HG02571 (cell line): ENCODE data around the gene LYST.
"Not testable (repeated sequence)": the region's sequence is repeated elsewhere in the genome, so short reads cannot be mapped to it uniquely, and the experiment has no call there.

Source experiments
- ATAC-seq: cut with Tn5 transposase; IDR thresholded peaks from one replicate; pipeline ENCODE4 v1.9.1; 2021; ENCODE audit warnings: mild to moderate bottlenecking, moderate library complexity; ENCODE audit not compliant: unreplicated experiment

The LYST gene

DNA sequence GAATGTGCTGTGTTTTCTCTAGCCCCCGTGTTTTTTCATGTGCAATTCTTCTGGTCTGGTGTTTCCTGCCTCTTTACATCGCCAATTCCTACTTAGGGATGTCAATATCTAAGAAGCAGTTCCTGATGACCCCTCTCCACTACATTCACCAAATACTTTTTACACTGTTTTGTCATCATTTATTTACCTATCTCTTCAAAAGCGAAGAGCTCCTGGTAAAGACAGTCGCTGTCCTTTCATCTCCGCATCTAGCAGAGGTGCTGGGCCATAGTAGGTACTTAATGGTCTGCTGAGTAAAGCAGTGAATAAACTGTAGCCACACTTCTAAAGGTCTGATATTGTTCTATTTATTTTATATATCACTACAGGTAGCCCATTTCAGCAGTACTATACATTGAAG is 43.0 kb downstream of the LYST start:
- no peak for ATAC-seq

DNA sequence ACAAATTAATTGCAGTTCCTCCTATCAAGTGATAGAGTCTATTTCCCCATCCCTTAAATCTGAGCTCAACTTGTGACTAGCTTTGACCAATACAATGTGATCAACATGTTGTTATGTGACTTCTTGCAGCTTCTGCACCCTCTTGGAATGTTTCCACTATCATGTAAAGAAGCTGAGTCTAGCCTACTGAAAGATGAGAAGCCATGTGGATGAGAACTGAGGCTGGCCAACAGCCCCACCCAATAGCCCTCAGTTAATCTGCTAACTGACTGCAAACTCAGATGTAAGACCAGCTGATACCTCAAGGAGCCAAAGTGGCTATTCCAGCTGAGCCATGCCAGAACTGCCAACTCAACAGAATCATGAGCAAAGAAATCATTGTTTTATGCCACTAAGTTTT is 44.0 kb downstream of the LYST start:
- ATAC-seq, result no peak

DNA sequence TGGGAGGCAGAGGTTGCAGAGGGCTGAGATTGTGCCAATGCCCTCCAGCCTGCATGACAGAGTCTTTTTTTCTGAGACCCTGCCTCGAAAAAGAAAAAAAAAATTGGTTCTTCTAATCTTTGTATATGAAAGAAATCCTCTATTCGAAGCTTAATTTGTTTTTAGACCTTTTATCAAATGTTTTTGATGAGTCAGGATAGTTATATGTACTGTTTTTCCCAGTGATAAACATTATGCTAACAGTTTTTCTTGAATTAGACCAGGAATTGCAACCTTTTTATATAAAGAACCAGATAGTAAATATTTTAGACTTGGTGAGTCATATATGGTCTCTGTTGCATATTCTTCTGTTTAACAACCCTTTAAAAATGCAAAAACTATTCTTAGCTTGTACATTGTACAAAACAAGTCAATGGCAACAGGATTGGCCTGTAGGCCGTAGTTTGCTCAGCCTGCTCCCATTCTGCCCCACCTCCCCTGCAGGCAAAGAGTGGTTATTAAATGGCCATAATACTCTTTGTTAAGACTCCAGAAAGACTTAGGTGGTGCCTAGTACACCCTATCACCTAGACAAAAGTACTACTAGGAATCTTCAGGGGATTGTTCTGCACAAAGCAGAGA is 45.2 kb downstream of the LYST start:
- no peak for ATAC-seq

- no peak for ATAC-seq
These were observed 46.6 kb downstream of the LYST start for GRCh38 chr1:235820061-235820460.

DNA sequence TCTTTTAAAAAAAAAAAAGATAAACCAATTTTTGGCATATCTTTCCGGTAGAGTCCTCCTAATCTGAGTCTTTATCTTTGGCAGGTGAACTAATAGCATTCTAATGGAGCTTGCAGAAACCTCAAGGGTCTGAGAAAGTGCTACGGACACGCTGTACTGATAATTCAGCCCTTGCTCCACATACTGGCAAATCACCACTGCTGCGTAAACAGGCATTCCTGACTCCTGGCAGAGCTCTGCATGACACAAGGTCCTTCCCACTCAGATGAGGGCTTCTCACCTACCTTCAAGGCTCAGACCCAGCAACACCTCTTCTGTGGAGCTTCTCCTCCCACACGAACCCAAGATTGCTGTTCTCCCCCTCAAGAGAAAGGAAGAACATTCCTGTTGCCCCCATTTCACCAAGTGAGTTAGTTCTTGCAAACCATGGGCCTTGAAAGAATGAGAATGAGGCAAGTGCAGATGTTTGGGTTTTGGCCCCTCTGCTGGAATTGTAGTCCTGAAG is 48.0 kb downstream of the LYST start:
- no peak for ATAC-seq

DNA sequence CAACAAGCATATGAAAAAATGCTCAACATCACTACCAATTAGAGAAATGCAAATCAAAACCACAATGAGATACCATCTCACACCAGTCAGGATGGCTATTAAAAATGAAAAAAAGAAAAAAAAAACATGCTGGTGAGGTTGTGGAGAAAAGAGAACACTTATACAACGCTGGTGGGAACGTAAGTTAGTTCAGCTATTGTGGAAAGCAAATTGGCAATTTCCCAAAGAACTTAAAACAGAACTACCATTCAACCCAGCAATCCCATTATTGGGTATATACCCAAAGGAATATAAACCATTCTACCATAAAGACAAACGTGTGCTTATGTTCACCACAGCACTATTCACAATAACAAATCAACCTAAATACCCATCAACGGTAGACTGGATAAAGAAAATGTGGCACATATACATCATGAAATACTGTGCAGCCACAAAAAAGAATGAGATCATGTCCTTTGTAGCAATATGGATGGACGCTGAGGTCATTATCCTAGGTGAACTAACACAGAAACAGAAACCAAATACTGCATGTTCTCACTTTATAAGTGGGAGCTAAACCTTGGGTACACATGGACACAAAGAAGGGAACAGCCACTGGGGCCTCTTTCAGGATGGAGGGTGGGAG is 49.5 kb downstream of the LYST start:
- no peak for ATAC-seq

GRCh38 chr1:235809688-235810397 is 56.9 kb downstream of the LYST start:
- no peak for ATAC-seq

DNA sequence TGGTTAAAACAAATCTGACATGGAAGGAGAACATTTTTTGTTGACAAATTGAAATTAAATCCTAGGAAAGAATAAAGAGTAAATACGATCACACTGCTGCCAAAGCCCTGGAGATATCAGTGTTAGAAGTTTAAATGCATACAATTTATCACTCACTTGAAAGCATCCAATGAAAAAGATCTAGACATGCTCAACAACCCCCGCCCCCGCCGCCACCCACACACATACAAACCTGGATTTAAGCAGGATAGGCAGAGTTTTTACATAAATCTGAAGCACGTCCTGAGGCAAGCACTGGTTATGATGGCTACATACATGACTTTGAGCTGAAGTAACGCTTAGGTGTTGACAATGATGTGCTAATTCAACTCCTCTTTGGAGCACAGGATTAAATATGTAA is 58.5 kb downstream of the LYST start:
- ATAC-seq, result no peak

- ATAC-seq, result no peak
These were observed 60.6 kb downstream of the LYST start for GRCh38 chr1:235806123-235806522.

DNA sequence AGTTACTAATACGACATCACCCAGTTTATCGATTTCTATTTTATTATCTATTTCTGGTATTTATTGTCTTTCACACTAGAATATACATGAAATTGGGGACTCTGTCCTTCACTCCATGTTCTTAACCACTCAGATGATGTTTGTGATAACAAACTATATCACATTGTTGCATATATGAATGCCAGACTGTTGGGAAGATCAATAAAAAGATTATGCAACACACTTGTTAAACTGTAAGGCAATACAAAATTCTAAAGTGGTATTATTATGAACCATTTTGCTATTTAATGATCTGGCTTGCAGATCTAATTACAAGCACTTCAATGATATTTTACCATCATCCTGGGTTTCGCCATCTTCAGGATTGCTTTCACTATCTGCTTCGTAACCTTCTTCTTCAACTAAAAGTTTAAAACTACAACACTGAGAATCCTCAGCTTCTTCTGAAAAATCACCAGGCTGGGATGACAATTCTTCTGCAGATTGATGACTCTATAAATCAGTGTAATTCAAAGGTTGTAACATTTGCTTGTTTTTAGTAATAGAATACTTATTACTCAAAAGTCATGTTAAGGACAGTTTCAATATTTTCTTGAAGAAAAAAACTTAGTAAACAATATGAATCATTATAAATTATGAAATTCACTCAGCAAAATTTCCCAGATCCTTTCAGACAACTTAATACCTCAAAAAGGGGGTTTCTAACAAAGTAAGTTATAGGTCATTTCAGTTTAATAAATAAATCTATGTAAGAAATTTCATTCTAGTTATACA is 63.9 kb downstream of the LYST start:
- ATAC-seq, result no peak

DNA sequence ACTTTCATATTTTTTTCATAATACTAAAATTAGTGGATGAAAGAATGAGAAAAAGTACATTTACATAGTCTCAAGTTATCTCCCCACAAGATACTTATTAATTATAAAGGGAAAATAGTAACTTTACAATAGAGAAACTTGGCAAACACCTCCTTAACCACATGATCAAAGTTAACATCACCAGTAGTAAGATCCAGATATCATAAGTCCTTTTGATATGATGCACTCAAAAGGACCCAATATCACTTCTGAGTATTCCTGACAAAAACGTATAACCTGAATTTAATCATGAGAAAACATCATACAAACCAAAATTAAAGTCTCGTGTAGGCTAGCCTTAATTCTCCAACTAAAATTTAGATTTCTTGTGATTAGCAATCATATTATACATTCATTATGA is 67.4 kb downstream of the LYST start:
- ATAC-seq, result no peak

DNA sequence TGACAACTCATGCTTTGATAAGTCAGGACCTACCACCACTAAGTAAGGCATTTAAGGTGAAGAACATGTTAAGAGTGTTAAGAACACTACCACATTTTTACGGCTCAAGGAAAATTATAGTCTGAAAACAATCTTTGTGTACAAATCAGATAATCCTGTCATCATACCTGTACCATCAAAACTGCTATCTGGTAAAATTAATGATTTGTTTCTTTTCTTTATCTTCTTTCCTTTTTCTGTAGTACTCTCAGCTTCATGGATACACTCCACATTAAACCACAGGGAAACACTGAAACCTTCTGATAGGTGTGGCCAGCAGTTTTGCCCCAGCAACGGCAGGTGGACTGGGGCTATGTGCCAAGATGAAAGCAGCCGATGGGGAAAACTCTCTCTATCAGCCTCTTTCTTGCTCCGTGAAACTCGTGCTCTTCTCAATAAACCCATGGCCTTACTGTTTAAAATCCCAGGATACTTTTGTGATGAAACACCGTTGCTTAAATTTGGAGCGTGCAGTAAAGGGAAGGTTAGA is 75.1 kb downstream of the LYST start:
- no peak for ATAC-seq

DNA sequence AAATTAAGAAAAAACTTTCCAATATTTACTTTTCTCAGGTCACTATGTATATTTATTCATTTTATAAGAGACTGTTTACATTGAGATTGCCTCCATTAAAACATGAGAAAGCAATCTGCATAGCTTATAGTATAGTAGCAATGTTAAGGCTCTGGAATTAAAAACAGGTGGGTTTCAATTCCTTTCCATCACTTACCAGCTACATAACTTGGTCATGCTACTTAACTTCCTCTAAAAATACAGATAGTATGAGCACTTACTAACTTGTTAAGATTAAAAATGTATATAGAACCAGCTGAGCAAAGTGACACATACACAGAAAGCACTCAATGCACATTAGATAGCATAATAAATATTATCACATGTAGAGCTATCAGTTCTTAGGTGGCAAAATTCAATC is 76.6 kb downstream of the LYST start:
- no peak for ATAC-seq

- not testable (repeated sequence) for ATAC-seq
These were observed 80.3 kb downstream of the LYST start for GRCh38 chr1:235786227-235786898.

DNA sequence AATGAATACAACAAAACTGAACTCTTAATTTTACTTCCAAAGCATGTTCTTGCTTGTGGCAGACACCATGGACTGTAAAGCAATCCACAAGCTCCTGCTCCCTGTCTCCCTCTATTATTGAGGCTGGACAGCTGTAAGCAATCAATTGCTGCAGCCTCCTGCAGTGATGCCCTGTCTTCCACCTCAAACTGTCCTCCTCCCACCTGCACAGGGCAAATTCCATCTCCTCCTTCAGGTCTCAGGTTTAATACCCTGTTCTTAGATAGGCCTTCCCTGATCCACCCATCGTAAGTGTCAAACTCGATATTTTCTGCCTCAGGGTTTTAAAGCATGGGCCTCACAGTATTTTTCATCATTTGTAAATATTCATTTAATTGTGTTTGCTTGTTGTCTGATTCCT is 81.8 kb downstream of the LYST start:
- no peak for ATAC-seq

GRCh38 chr1:235783148-235783776 is 83.4 kb downstream of the LYST start:
- ATAC-seq, result no peak

DNA sequence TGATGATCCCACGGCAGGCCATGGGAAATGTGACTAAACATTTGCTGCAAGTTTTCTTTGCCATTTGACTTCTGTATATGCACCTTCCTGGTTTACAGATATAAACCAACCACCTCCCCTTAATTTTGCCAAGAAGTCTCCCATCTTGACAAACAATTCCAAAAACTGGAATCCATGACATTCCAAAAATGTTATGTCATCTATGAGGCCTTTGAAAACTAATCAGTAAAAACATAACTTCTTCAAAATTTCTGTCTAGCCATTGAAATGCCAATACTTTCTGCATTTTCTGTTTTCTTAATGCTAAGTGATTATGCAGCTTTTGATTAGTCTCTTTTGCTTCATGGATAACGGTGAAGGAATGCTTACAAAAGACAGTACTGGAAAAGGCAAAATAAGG is 84.1 kb downstream of the LYST start:
- no peak for ATAC-seq

DNA sequence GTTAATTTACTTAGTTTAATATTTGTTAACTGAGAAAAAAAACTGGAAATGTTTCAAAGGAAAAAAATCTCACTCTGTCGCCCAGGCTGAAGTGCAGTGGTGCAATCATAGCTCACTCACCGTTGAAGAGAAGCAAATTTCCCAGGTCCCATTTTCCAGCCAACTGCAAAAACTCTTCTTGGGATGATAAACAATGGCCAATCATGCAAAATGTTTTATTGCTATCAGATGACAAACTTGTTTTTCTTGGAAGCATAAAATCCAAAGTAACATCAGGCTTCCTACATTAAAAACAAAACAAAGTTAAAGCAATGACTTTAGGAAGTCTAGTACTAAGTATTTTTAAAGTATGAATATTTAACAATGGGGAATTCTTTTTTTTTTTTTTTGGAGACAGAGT is 84.9 kb downstream of the LYST start:
- no peak for ATAC-seq

DNA sequence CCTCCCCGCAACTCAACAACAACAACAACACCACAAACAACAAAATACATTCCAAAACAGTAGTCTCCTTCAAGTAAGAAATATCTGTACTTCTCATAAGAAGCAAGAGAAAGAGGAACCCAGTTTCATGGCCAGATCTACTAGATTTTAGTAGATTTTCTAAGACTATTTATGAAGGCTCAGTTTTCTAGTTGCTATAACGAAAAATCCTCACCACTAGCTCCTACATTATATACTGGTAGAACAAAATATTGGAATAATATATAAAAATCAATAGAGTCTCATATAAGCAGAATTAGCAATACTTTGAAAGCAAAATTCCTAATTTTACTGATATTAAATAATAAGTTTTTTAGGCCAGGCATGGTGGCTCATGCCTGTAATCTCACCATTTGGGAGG is 86.9 kb downstream of the LYST start:
- ATAC-seq, result no peak

DNA sequence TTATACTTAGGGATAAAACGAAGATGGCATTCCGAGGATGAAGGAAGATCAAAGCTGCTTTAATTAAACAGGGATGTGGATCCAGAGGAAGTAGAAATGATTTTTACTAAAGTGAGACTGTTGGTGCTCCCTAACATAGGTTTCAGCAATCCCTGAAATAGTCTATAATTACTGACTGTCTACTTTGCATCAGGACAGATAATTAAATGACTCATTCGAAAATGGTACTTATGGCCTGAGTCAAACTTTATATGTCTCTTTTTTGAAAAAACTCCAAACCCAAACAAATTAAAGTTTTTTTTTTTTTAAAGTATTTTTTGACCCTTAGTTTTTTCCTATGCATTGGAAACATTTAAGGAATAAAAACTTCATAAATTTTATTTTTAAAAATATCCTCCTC is 90.3 kb downstream of the LYST start:
- ATAC-seq, result no peak
